HepG2 (cell line): Measurements from ENCODE around the gene FGFR4. TPM values are rescaled to one million over a fixed set of nuclear protein-coding genes. Genes with fewer than 3 reads are reported as not detected.
A peak's percentile ranks its signal among the peaks of the same experiment; 100 is the strongest.

Experiments
- DNMT1 ChIP-seq: sonication (generic); formaldehyde crosslinking; IDR thresholded peaks from 2 replicates; pipeline ENCODE4 v1.5.1; 2020; ENCODE audit warnings: mild to moderate bottlenecking, missing genetic modification reagents
- HES4 ChIP-seq: sonication (generic); formaldehyde crosslinking; IDR thresholded peaks from 2 replicates; pipeline ENCODE4 v1.9.0; 2021; ENCODE audit warnings: mild to moderate bottlenecking, missing genetic modification reagents, borderline replicate concordance
- HNRNPL ChIP-seq: fragments of 200-400 bp; formaldehyde crosslinking; IDR thresholded peaks from 2 replicates; pipeline ENCODE4 v1.6.1; 2017; ENCODE audit warnings: mild to moderate bottlenecking, low read depth, low read length
- JDP2 ChIP-seq: sonication (generic); formaldehyde crosslinking; IDR thresholded peaks from 2 replicates; pipeline ENCODE4 v1.8.1; 2022; ENCODE audit warnings: missing genetic modification reagents, borderline replicate concordance
- MAX ChIP-seq: IDR thresholded peaks from 2 replicates; pipeline ENCODE4 v1.6.1; 2012; ENCODE audit warnings: inconsistent platforms
- MNT ChIP-seq: fragments of 450-650 bp; IDR thresholded peaks from 2 replicates; pipeline ENCODE4 v1.6.1; 2016
- RBFOX2 ChIP-seq: fragments of 200-400 bp; formaldehyde crosslinking; IDR thresholded peaks from 2 replicates; pipeline ENCODE4 v1.6.1; 2017; ENCODE audit warnings: low read depth, mild to moderate bottlenecking, low read length
- SRSF1 ChIP-seq: fragments of 200-400 bp; formaldehyde crosslinking; optimal IDR thresholded peaks from 2 replicates; pipeline ENCODE3; 2017; ENCODE audit warnings: mild to moderate bottlenecking, low read depth, low read length, moderate library complexity
- SRY ChIP-seq: sonication (generic); formaldehyde crosslinking; IDR thresholded peaks from 2 replicates; pipeline ENCODE4 v1.8.0; 2022; ENCODE audit warnings: mild to moderate bottlenecking, missing genetic modification reagents
- TARDBP ChIP-seq: sonication (generic); formaldehyde crosslinking; IDR thresholded peaks from 2 replicates; pipeline ENCODE4 v1.8.0; 2022; ENCODE audit warnings: mild to moderate bottlenecking, missing genetic modification reagents
- ZBTB38 ChIP-seq: sonication (generic); formaldehyde crosslinking; IDR thresholded peaks from 2 replicates; pipeline ENCODE4 v1.5.1; 2020; ENCODE audit warnings: mild to moderate bottlenecking, missing genetic modification reagents
- ZNF225 ChIP-seq: sonication (generic); formaldehyde crosslinking; IDR thresholded peaks from 2 replicates; pipeline ENCODE4 v1.4.0; 2020; ENCODE audit warnings: mild to moderate bottlenecking, missing genetic modification reagents
- ZNF292 ChIP-seq: sonication (generic); formaldehyde crosslinking; IDR thresholded peaks from 2 replicates; pipeline ENCODE4 v1.8.1; 2022; ENCODE audit warnings: mild to moderate bottlenecking, low read depth, missing genetic modification reagents, borderline replicate concordance
- ZNF564 ChIP-seq: sonication (generic); formaldehyde crosslinking; IDR thresholded peaks from 2 replicates; pipeline ENCODE4 v1.8.1; 2023; ENCODE audit warnings: mild to moderate bottlenecking, missing genetic modification reagents
- polyA plus RNA-seq, 8 experiments: library from polyadenylated mRNA; depleted of rRNA in 3 of 8; stranded (reverse) in 7 of 8; unstranded in 1 of 8; fragments of >200 nt; fragmentation: Illumina TruSeq in 4 of 8; extraction: Trizol in 4 of 8; gene quantifications; 2 replicates each; pipeline versions ENCODE4 v1.2.1 to v1.2.3, GENCODE V29; 2011 to 2016; ENCODE audit warnings: low read depth in 4 of 8, missing spikeins in 1 of 8, mixed read lengths in 1 of 8; ENCODE audit not compliant: insufficient read depth in 1 of 8
- total RNA-seq, 5 experiments: library from RNA; depleted of rRNA; stranded (reverse); fragments of >200 nt; fragmentation: Illumina TruSeq; extraction: Trizol; gene quantifications; 2 replicates each; pipeline ENCODE4 v1.2.3, GENCODE V29; 2016; ENCODE audit warnings: low read depth in 1 of 5

The FGFR4 gene
- total and polyA plus RNA-seq, 2 of the 13 experiments (the other 11 are each of a cell fraction or from before 2014, with no cell fraction given): 129 to 219 TPM

- 0 out of 2 replicates have a peak, but pooled peaks have one; percentile 27 for TF ChIP-seq MNT
- no peak for TF ChIP-seq JDP2 (CRISPR knock-in tag)
- TF ChIP-seq ZNF292 (CRISPR knock-in tag): 0 out of 2 replicates have a peak, but pooled peaks have one; percentile 20
- 0 out of 2 replicates have a peak, but pooled peaks have one; percentile 8 for TF ChIP-seq ZNF225
- 0 out of 2 replicates have a peak, but pooled peaks have one; percentile 72 for TF ChIP-seq DNMT1 (CRISPR knock-in tag)
- TF ChIP-seq ZNF564: 0 out of 2 replicates have a peak, but pooled peaks have one; percentile 45
- TF ChIP-seq SRY (CRISPR knock-in tag): 0 out of 2 replicates have a peak, but pooled peaks have one; percentile 37
- 0 out of 2 replicates have a peak, but pooled peaks have one; percentile 40 for TF ChIP-seq HES4 (CRISPR knock-in tag)
- peak; percentile 82 for TF ChIP-seq RBFOX2
- TF ChIP-seq TARDBP (CRISPR knock-in tag): peak; percentile 75
- TF ChIP-seq HNRNPL: 0 out of 2 replicates have a peak, but pooled peaks have one; percentile 62
- peak; percentile 51; the same call in 1 of the 2 replicates for TF ChIP-seq MAX
- 0 out of 2 replicates have a peak, but pooled peaks have one; percentile 37 for TF ChIP-seq ZBTB38
- peak; percentile 21 for TF ChIP-seq SRSF1
- TF ChIP-seq, all 625 proteins: peak for 28
These were observed 3.3 kb downstream of the FGFR4 start (continued) for GRCh38 chr5:177089825-177090641.
